Fibroblast of upper back skin (primary cell): ENCODE data around the gene HMX1.

Experiments
- DNase-seq: peaks from one replicate; pipeline ENCODE4 v3.0.0-alpha.2; 2013

Gene HMX1

DNA sequence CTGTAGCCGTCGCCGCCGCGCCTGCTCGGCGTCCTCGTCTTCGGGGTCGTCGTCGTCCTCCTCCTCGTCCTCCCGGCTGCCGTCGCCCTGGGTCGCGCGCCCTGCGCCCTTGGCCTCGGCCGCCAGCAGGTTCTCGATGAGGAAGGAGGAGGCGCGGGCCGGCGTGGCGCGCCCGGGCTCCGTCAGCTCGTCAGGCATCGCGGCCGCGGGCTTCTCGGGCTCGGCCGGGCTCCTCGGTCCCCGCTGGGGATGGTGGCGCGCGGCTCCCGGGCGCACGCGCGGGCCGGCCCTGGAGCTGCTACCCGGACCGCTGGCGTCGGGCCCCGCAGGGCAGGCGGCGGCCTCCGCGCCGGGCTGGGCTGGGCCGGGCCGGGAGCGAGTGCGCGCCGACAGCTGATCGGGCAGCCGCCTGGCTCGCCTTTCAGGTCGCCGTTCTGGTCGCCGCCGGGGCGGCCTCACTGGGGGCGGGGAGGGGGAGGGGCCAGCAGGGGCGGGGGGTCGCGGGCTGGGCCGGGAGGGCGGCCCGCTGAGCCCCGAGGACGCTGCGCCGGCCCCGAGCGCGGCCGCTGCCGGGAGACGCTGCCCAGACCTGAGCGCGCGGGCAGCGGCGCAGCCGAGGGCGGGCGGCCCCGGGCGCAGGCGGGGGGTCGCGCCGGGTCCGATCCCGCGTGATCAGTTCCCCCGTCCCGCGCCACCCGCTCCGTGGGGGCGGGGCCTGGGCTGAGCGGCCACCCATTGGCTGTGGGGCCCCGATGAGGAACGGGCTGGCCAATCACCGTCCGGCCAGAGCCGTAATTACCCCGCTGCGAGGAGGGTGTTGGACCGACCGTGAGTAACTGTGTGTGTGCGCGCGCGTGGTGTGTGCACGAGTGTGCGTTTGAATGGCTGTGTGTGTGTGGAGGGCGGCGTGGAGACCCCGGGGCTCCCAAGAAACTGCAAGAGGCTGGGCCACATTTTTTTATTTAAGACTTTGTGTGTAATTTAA lies at the start of gene HMX1:
Gene HMX1 (minus strand): TSS at position 423 of the 985 bp plus-strand sequence. CDS start 225 bp downstream, at position 198.
- DNase-seq = no peak

- DNase-seq = no peak
Observed at GRCh38 chr4:8920969-8921368, 49.3 kb upstream of the HMX1 start.

GRCh38 chr4:8920289-8920965 lies 48.8 kb upstream of the HMX1 start:
- no peak for DNase-seq

- no peak for DNase-seq
Observed at GRCh38 chr4:8919651-8920288, 48.1 kb upstream of the HMX1 start.

DNA sequence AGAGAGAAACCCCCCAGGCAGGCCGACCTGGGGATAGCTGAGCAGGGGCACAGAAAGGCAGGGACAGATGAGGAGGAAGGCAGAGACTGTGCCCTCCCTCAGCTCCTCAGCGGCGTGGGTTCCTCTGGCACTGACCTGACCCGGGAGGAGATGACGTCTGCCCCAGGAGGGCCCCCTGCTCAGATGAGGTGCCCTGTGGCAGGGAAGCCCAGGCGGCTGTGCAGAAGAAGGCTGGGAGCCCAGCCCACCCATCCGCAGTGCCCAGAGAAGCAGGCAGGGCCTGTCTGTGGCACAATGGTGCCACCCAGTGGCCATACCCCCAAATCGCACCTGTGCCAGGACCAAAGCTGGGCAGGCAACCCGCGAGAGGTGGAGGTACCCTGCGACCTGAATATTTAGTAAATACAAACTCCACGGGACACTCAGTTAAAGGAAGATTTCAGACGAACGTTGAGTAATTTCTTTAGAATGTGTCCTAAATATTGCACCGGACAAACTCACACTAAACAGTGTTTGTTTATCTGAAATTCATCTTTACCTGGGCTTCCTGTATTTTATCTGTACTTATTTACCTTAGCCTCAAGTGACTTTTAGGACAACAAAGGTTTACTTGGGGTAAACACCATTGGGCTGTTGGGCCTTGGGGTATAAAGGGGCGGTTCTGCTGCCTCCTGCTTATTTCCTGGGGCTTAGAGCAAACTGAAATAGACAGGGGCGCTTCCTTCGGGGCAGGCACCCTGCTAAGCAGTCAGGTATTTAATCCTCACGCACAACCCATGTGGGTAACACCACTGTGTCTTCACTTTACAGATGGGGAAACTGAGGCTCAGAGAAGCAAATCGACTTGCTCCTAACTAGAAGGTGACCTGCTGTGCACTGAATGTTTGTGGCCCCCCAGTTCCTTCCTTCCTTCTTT lies 46.5 kb upstream of the HMX1 start:
- peak; percentile 9 for DNase-seq

DNA sequence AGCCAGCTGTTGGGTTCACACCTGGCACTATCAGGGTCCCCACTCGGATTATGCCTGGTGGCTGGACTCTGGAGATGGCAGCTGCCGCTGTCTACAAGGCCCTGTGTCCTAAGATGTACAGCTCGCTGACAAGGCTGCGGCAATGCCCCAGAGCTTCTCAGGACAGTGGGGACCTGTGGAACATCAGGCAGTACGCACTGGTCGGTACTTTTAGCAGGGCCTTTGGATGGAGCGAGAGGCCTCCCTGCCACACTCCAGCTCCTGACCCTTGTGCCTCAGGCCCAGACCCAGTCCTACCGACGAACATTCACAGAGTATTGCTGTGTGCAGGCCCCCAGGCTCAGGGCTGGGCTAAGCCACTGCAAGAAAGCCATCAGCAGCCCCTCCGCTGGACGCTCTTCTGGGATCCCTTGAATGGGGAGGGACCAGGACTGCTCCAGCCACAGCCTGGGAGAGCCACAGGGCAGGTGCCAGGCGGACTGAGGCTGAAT lies 45.7 kb upstream of the HMX1 start:
- DNase-seq = no peak

GRCh38 chr4:8916906-8917305 lies 45.3 kb upstream of the HMX1 start:
- DNase-seq = no peak

GRCh38 chr4:8916351-8916885 lies 44.8 kb upstream of the HMX1 start:
- DNase-seq = no peak

DNA sequence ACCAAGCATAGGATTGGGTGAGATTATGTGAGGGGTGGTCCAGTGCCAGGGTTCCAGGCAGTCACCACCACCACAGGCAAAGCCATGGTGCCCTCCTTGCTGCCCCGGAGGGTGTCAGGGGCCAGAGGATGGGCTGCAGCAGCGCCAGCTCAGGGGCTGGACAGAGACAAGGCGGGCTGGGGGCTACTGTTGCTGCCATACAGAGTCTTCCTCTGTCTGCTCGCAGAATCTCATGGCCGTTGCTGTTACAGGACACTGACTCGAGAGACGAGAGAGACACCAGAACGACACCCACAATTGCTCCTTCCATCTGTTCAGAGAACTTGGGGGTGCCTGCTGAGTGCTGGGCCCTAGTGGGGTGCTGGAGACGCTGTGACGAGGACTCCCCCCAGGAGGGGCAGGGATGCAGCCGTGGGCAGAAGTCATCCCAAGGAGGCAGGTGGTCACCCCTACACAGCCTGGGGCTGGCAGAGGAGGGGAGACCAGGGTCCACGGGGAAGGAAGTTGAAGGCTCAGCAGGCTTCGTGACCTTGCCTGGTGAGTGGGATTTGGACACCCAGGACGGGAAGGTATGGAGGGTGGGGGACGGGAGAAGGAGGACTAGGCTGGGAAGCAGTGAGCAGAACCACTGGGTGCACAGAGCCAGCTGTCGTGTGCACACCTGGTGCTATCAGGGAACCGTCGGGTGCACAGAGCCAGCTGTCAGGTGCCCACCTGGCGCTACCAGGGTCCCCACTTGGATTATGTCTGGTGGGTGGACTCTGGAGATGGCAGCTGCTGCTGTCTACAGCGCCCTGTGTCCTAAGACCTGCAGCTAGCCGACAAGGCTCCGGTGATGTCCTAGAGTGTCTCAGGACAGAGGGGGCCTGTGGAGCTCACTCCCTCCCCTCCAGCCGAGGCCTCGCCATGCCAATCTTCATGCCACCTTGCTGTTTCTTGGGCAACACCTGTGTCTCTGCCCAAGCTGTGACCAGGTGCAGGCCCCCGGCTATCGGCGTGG lies 43.9 kb upstream of the HMX1 start:
- no peak for DNase-seq

- DNase-seq = no peak
Observed at GRCh38 chr4:8914461-8915171, 43.0 kb upstream of the HMX1 start.

DNA sequence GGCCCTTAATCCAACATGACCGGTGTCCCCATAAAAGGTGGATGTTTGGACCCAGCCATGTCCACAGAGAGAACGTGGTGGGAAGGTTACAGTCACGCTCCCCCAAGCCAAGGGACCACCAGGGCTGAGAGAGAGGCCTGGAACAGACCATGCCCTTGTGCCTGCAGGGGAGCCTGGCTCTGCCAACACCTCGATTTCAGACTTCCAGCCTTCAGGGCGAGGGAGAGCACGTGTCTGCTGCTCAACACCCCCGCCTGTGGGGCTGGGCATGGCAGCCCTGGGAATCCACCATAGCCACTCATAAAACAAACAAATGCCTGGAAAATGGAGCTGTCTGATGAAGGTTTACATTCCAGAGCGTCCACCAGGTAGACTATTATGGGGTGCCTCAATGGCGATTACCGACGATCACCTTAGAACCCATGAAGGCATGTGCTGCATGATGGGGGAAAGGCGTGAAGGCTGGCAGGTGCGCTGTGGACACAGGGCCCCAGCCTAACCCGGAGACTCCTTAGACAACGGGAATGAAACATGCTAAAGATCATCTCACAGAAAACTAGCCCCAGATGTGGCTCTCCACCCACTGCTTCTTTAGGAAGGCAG lies 42.3 kb upstream of the HMX1 start:
- no peak for DNase-seq

GRCh38 chr4:8913121-8913857 lies 41.6 kb upstream of the HMX1 start:
- DNase-seq = no peak

DNA sequence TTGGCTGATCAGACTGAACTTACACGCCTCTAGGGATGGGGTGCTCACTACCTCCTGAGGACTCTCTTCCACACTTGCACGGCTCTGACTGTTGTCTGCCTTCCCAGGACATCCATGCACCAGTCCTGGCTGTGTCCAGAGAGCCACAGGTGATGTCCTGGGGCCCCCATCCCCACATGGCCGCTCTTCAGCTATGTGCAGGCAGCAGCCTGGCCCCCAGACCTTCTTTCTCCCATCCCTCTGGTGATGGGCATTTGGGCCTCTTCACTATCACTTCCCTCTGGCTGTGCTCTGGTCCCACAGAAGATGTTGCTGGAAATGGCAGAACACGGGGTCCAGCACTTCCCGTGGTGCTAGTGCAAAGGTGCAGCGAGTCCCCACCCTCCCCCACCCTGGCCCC lies 40.9 kb upstream of the HMX1 start:
- no peak for DNase-seq

DNA sequence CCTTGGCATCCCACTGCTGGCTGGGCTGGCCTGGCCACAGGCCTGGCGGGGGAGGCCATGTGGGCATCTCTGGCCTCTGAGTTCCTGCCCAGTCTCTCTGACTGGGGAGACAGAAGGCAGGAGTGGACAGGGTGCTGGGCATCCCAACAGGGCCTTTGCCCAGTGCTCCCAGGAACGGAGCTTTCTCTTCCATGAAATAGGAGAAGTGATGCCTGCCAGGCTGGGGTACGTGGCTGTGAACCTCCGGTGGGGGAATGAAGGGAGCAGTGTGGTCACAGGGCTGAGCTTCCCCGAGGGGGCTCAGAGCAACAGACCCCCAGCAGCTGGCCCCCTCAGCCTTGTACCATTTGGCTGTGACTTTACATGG lies 40.4 kb upstream of the HMX1 start:
- no peak for DNase-seq

GRCh38 chr4:8911316-8912088 lies 39.9 kb upstream of the HMX1 start:
- peak; percentile 29 for DNase-seq

GRCh38 chr4:8910822-8911315 lies 39.2 kb upstream of the HMX1 start:
- no peak for DNase-seq

GRCh38 chr4:8910100-8910821 lies 38.6 kb upstream of the HMX1 start:
- DNase-seq = no peak
